Activated naive CD4-positive, alpha-beta T cell (primary cell): Measurements from ENCODE around the gene EFCAB9.
A peak's percentile ranks its signal among the peaks of the same experiment; 100 is the strongest.

Experiments
- DNase-seq, 4 experiments: peaks; one replicate each; lab custom pipeline; 2025; lab: John Stamatoyannopoulos, UW

Gene EFCAB9

GRCh38 chr5:172166030-172166826, 27.7 kb upstream of the EFCAB9 start:
- no peak for DNase-seq

DNA sequence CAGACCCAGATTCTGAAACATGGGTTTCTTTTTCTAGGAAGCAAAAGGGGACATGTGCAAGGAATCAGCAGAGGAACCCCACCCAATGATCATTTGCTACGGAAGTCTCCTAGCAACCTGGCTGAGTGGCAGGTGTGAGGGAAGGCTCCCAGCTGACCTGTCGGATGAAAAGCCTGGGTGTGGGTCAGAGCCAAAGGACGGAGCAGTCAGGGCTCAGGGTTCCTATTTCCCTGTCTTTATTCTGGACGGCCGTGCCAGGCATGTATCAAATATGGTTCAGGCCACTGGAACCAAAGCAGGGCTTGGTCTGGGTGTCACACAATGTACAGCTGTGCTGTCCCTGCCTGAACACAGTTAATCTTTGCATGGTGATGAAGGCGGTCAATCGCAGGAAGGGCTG, 26.1 kb upstream of the EFCAB9 start:
- no peak for DNase-seq

GRCh38 chr5:172168311-172168710, 25.7 kb upstream of the EFCAB9 start:
- DNase-seq: no peak

DNA sequence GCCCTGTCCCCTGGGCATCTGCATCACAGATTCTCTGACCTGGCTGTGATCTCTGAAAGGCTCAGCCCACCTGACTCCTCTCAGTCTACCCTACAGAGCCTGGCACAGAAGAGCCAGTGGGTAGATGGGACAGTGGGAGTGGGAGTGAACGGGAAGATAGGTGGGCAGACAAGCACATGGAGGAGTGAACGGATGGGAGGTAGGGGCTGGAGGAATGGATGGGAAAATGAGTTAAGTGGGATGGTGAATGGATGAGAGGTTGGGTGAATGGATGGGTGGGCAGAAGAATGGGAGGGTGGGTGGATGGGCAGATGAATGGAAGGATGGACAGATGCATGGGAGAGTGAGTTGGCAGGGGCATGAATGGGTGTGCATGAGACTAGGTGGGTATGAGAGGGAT, 24.8 kb upstream of the EFCAB9 start:
- DNase-seq: no peak

GRCh38 chr5:172170251-172170701, 23.7 kb upstream of the EFCAB9 start:
- DNase-seq: no peak

- DNase-seq: no peak
Measured at GRCh38 chr5:172171118-172171517, 22.9 kb upstream of the EFCAB9 start.

DNA sequence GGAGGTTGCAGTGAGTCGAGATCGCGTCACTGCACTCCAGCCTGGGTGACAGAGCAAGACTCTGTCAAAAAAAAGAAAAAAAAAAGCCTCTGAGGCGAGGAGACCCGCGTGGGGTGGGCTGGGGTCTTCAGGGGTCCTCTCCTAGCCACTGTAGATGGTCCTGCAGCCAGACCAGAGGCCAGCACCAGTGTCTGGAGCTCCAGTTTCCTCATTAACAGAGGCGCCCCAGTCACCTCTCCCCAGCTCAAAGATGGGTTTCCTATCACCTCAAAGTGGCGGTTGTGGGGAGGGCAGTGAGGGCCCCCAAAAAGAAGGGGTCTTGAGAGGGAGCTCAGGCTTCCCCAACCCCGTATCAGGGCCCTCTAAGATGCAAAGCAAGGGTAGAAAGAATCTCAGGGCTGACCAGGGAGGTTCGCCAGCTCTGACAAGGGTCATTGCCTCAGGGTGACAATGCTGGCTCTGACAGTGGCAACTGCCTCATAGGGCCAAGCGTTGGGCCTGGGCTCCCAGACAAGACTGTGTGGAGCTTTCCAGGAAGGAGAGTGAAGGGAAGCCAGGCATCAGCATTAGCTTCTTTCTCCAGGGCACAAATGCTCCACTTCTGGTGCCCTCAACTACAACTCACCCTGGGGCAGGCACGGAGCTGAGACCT, 20.9 kb upstream of the EFCAB9 start:
- DNase-seq: no peak

GRCh38 chr5:172173564-172174153, 20.3 kb upstream of the EFCAB9 start:
- DNase-seq: peak in 3 of 4 experiments; percentile 12 to 22 (median 20)

DNA sequence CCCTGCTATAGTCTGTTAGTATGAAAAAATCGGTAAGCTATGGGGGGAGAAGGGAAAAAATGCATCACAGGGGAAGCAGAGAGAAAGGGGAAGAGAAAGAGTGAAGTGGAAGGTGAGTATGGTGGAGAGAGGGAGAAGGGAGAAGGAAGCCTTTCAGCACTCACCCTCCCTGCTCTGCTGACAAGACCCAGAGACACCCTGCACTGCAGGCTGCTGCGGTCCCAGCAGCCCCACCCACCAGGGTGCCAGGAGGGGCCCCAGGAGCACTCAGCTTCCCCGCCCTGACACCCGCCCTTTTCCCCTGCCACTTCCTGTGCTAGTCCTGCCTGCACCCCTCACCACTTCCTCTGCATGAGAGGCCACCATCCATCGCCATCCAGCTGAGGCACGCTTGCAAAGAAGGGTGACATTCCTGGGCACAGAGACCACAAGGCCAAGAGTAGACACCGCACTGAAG, 18.7 kb upstream of the EFCAB9 start:
- DNase-seq: peak; percentile 26 to 87 (median 62)

DNA sequence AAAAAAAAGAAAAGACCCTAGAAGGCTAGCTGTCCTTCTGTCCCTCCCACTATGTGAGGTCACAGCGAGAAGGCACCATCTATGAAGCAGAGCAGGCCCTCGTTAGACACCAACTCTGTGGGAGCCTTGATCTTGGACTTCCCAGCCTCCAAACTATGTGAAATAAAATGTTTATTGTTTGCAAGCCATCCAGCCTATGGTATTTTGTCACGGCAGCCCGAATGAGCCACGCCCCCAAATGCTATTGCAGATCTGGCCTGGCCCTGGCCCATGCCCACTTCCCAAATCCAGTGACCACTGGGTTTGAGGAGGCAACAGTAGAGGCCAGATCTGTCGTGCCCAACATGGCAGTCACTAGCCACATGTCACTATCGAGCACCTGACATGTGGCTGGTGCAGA, 16.8 kb upstream of the EFCAB9 start:
- no peak for DNase-seq

DNA sequence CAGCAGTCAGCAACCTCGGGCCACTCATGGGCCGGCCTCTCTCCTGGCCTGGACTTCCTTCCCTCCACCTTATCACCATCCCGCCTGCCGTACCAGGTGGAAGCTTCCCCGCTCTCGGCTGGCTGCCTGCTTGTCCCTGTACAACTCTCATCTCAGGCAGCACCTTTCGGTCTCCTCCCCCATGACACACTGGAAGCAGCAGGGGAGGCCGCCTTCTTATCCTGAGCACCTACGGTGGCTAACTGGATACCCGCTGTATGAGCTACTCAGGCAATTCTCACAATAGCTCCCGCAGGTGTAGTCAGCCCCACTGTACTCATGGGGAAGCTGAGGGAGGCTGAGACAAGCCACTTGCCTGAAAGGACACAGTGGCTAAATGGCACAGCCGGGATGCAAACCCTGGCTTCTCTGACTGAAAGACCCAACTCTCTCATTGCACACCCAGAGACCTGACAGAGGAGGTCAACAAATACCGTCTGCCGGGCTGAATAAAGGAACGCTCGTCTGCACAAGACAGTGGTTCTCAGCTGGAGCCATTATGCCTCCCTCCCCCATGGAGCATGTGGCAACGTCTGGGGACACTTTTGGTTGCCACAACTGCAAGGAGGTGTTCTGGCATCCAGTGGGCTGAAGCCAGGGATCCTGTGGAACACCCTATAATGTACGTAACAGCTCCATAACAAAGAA, 15.5 kb upstream of the EFCAB9 start:
- DNase-seq: peak in 1 of 4 experiments; percentile 43

- DNase-seq: peak in 2 of 4 experiments; percentile 15 to 30
Measured at GRCh38 chr5:172178991-172179989, 14.7 kb upstream of the EFCAB9 start.

DNA sequence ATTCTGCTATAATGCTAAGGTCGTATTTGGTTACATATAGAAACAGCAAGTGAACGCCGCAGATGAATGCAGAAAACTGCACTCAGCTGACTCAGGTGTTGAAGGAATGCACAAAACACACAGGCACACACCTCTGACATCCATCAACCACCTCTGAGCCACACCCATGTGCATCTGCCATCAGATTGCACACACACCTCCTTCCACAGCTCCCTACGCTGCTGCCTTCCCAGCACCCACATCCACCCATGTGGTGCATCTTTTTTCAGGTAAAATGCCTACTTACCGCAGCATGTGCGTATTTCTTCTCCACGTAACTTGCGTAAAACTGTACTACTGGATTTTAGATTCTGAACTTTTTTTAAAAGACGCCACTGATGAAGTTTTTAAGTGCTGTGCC, 13.0 kb upstream of the EFCAB9 start:
- DNase-seq: peak in 1 of 4 experiments; percentile 25

GRCh38 chr5:172182291-172182690, 11.7 kb upstream of the EFCAB9 start:
- DNase-seq: no peak

GRCh38 chr5:172183881-172184280, 10.1 kb upstream of the EFCAB9 start:
- no peak for DNase-seq

- DNase-seq: no peak
Measured at GRCh38 chr5:172185096-172185461, 8.9 kb upstream of the EFCAB9 start.

DNA sequence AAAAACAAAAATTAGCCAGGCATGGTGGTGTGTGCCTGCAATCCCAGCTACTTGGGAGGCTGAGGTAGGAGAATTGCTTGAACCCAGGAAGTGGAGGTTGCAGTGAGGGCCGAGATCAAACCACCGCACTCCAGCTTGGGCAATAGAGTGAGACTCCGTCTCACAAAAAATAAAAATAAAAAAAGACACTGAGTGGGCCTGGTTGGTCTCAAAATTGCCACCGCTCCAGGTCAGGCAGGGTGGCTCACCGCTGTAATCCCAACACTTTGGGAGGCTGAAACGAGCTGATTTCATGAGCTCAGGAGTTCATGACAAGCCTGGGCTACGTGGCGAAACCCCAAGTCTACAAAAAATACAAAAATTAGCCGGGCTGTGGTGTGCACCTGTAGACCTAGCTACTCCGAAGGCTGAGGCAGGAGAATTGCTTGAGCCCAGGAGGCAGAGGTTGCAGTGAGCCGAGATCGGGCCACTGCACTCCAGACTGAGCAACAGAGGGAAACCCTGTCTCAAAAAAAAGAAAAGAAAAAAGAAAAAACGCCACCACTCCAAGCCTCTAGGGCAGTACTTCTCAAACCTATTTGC, 7.8 kb upstream of the EFCAB9 start:
- DNase-seq: no peak

GRCh38 chr5:172187118-172188032, 6.6 kb upstream of the EFCAB9 start:
- DNase-seq: peak; percentile 21 to 47 (median 34)

- peak; percentile 73 to 84 (median 75) for DNase-seq
Measured at GRCh38 chr5:172188033-172188892, 5.7 kb upstream of the EFCAB9 start, which contains the start of gene STK10. STK10 (minus strand) TSS chr5:172188224; CDS start chr5:172188042, 182 bp downstream.
